IMR-90 (cell line): ENCODE results near the gene MYRFL. TPM values are rescaled to one million over a fixed set of nuclear protein-coding genes. Genes with fewer than 3 reads are reported as not detected.

Experiments
- ATAC-seq: fragments of 200-7000 bp; cut with Tn5 transposase; 2 replicates; pipeline ENCODE4 v1.9.1; 2020; ENCODE audit warnings: low read depth, mild to moderate bottlenecking, moderate library complexity
- BruUV-seq: library from RNA; stranded (reverse); fragments of 400-500 nt; replicated peaks from 2 replicates; lab custom pipeline; 2021; lab: Mats Ljungman, UMichigan
- CTCF ChIA-PET: fragments of 300-600 bp; formaldehyde crosslinking; extraction: SDS; loops from one replicate; lab custom pipeline; 2021; ENCODE audit warnings: antibody characterized with exemption; lab: Yijun Ruan, JAX
- POLR2A ChIA-PET: fragments of 300-600 bp; sonication (Branson Sonifier 250); formaldehyde crosslinking; loops from one replicate; lab custom pipeline; 2022; ENCODE audit warnings: antibody characterized with exemption; ENCODE audit not compliant: unreplicated experiment; lab: Charles Lee
- DNase-seq: peaks from one replicate; pipeline ENCODE4 v3.0.0; 2013
- H2AFZ ChIP-seq: replicated peaks from 2 replicates; pipeline ENCODE3; 2013; ENCODE audit warnings: low read length, mild to moderate bottlenecking; ENCODE audit not compliant: poor library complexity
- H2AK5ac ChIP-seq: 2 replicates; pipeline ENCODE4 v1.6.1; 2013; ENCODE audit warnings: low read depth, low read length, inconsistent platforms
- H2AK9ac ChIP-seq: replicated peaks from 2 replicates; pipeline ENCODE3; 2013; ENCODE audit warnings: mild to moderate bottlenecking, low read depth, low read length, moderate library complexity; ENCODE audit not compliant: poor library complexity
- H2BK120ac ChIP-seq: 2 replicates; pipeline ENCODE4 v1.6.1; 2013; ENCODE audit warnings: low read depth, low read length, inconsistent platforms
- H2BK15ac ChIP-seq: 3 replicates; pipeline ENCODE4 v1.6.1; 2013; ENCODE audit warnings: low read depth, low read length, inconsistent platforms
- H2BK20ac ChIP-seq: 2 replicates; pipeline ENCODE4 v1.6.1; 2013; ENCODE audit warnings: low read depth, mild to moderate bottlenecking, inconsistent platforms, low read length, moderate library complexity
- H2BK5ac ChIP-seq: 2 replicates; pipeline ENCODE4 v1.6.1; 2013; ENCODE audit warnings: mild to moderate bottlenecking, low read depth, low read length, inconsistent platforms; ENCODE audit not compliant: poor library complexity, severe bottlenecking
- H3K14ac ChIP-seq: replicated peaks from 2 replicates; pipeline ENCODE4 v1.6.1; 2013; ENCODE audit warnings: low read depth, low read length, inconsistent platforms
- H3K18ac ChIP-seq: 2 replicates; pipeline ENCODE4 v1.6.1; 2013; ENCODE audit warnings: low read depth, low read length, control low read depth
- H3K23ac ChIP-seq: 2 replicates; pipeline ENCODE4 v1.6.1; 2013; ENCODE audit warnings: low read depth, low read length, inconsistent platforms
- H3K27ac ChIP-seq: 2 replicates; pipeline ENCODE4 v1.5.1; 2013; ENCODE audit warnings: mild to moderate bottlenecking, control low read depth, low read length; ENCODE audit not compliant: insufficient read depth
- H3K27me3 ChIP-seq: 2 replicates; pipeline ENCODE4 v1.6.1; 2013; ENCODE audit warnings: low read length; ENCODE audit not compliant: control insufficient read depth, insufficient read depth
- H3K36me3 ChIP-seq: 2 replicates; pipeline ENCODE4 v1.6.1; 2013; ENCODE audit warnings: low read length, mixed read lengths; ENCODE audit not compliant: control insufficient read depth, insufficient read depth
- H3K4ac ChIP-seq: 2 replicates; pipeline ENCODE4 v1.6.1; 2013; ENCODE audit warnings: low read depth, low read length, inconsistent platforms
- H3K4me1 ChIP-seq: 2 replicates; pipeline ENCODE4 v1.6.1; 2013; ENCODE audit warnings: low read length, mixed read lengths; ENCODE audit not compliant: control insufficient read depth, insufficient read depth
- H3K4me2 ChIP-seq: 2 replicates; pipeline ENCODE4 v1.6.1; 2013; ENCODE audit warnings: low read depth, mild to moderate bottlenecking, control low read depth, low read length, moderate library complexity
- H3K4me3 ChIP-seq: 2 replicates; pipeline ENCODE4 v1.5.1; 2013; ENCODE audit warnings: low read depth, mild to moderate bottlenecking, control low read depth, low read length, moderate library complexity; ENCODE audit not compliant: insufficient read depth
- H3K56ac ChIP-seq: 2 replicates; pipeline ENCODE4 v1.6.1; 2013; ENCODE audit warnings: low read length, inconsistent platforms; ENCODE audit not compliant: insufficient read depth; ENCODE audit errors: extremely low read depth
- H3K79me1 ChIP-seq, 2 experiments: 2 replicates each; pipeline ENCODE4 v1.6.1; 2013; ENCODE audit warnings: low read length in 2 of 2, inconsistent platforms in 1 of 2, low read depth in 1 of 2
- H3K9ac ChIP-seq: 2 replicates; pipeline ENCODE4 v1.6.1; 2013; ENCODE audit warnings: low read depth, low read length, control low read depth
- H3K9me1 ChIP-seq: 2 replicates; pipeline ENCODE4 v1.6.1; 2013; ENCODE audit warnings: low read length, inconsistent platforms; ENCODE audit not compliant: insufficient read depth
- H3K9me3 ChIP-seq: 2 replicates; pipeline ENCODE4 v1.6.1; 2013; ENCODE audit warnings: low read length; ENCODE audit not compliant: control insufficient read depth, insufficient read depth
- H4K20me1 ChIP-seq: 2 replicates; pipeline ENCODE4 v1.6.1; 2013; ENCODE audit warnings: low read length, inconsistent platforms; ENCODE audit not compliant: insufficient read depth
- H4K5ac ChIP-seq: 2 replicates; pipeline ENCODE4 v1.6.1; 2013; ENCODE audit warnings: mild to moderate bottlenecking, low read depth, low read length, control low read depth
- H4K8ac ChIP-seq, 2 experiments: 2 replicates each; pipeline ENCODE4 v1.6.1; 2013; ENCODE audit warnings: low read depth in 2 of 2, low read length in 2 of 2, control low read depth in 1 of 2, inconsistent platforms in 1 of 2
- H4K91ac ChIP-seq: 2 replicates; pipeline ENCODE4 v1.6.1; 2013; ENCODE audit warnings: low read depth, low read length, inconsistent platforms; ENCODE audit not compliant: insufficient read depth
- BHLHE40 ChIP-seq: fragments of 150-350 bp; IDR thresholded peaks from 2 replicates; pipeline ENCODE4 v1.6.1; 2016; ENCODE audit warnings: mild to moderate bottlenecking, low read depth, low read length
- CEBPB ChIP-seq: IDR thresholded peaks from 2 replicates; pipeline ENCODE4 v1.6.1; 2012; ENCODE audit warnings: low read depth, low read length, improper control_type of control experiment
- CHD1 ChIP-seq: IDR thresholded peaks from 2 replicates; pipeline ENCODE4 v1.6.1; 2012; ENCODE audit warnings: low read depth, low read length, improper control_type of control experiment
- CTCF ChIP-seq: conservative IDR thresholded peaks from 2 replicates; pipeline ENCODE4 v1.5.1; 2012; ENCODE audit warnings: mild to moderate bottlenecking, low read depth, low read length, improper control_type of control experiment
- FOS ChIP-seq: fragments of 150-350 bp; IDR thresholded peaks from 2 replicates; pipeline ENCODE4 v1.6.1; 2016; ENCODE audit warnings: low read depth, low read length
- MAFK ChIP-seq: IDR thresholded peaks from 2 replicates; pipeline ENCODE4 v1.6.1; 2012; ENCODE audit warnings: low read depth, low read length, improper control_type of control experiment
- MAZ ChIP-seq: IDR thresholded peaks from 2 replicates; pipeline ENCODE4 v1.6.1; 2012; ENCODE audit warnings: low read depth, mild to moderate bottlenecking, low read length, improper control_type of control experiment, moderate library complexity, borderline replicate concordance
- MXI1 ChIP-seq: IDR thresholded peaks from 2 replicates; pipeline ENCODE4 v1.6.1; 2012; ENCODE audit warnings: low read depth, mild to moderate bottlenecking, low read length, moderate library complexity, borderline replicate concordance
- NFE2L2 ChIP-seq: fragments of 150-350 bp; IDR thresholded peaks from 2 replicates; pipeline ENCODE4 v1.6.1; 2016; ENCODE audit warnings: low read depth, mild to moderate bottlenecking, low read length
- POLR2A ChIP-seq: IDR thresholded peaks from 2 replicates; pipeline ENCODE4 v1.6.1; 2012; ENCODE audit warnings: mild to moderate bottlenecking, low read depth, low read length
- RAD21 ChIP-seq: IDR thresholded peaks from 2 replicates; pipeline ENCODE4 v1.6.1; 2012; ENCODE audit warnings: low read length, improper control_type of control experiment
- RCOR1 ChIP-seq: IDR thresholded peaks from 2 replicates; pipeline ENCODE4 v1.6.1; 2012; ENCODE audit warnings: mild to moderate bottlenecking, low read length, improper control_type of control experiment; ENCODE audit not compliant: insufficient replicate concordance
- RFX5 ChIP-seq: IDR thresholded peaks from 2 replicates; pipeline ENCODE4 v1.8.0; 2012; ENCODE audit warnings: low read depth, mild to moderate bottlenecking, low read length, moderate library complexity
- SMC3 ChIP-seq: fragments of 150-350 bp; IDR thresholded peaks from 2 replicates; pipeline ENCODE4 v1.6.1; 2016; ENCODE audit warnings: low read depth, mild to moderate bottlenecking, antibody characterized with exemption, low read length, moderate library complexity
- USF2 ChIP-seq: fragments of 150-350 bp; IDR thresholded peaks from 2 replicates; pipeline ENCODE4 v1.6.1; 2017; ENCODE audit warnings: mild to moderate bottlenecking, antibody characterized with exemption, low read length, low read depth
- dilution Hi-C: fragments of 300-500 bp; cut with HindIII; formaldehyde crosslinking; loops from one replicate; pipeline ENCODE4 v1.14.3; 2018; ENCODE audit warnings: low sequenced_read_pairs; ENCODE audit not compliant: unreplicated experiment
- in situ Hi-C: fragments of 300-500 bp; cut with MboI; formaldehyde crosslinking; loops from 3 replicates; pipeline ENCODE4 v1.14.3; 2019; ENCODE audit warnings: low sequenced_read_pairs, inconsistent platforms, mixed read lengths
- intact Hi-C: fragments of 100-400 bp; cut with micrococcal nuclease; formaldehyde crosslinking; loops from 2 replicates; pipeline ENCODE4 v1.10.0; 2022
- polyA plus RNA-seq, 3 experiments: library from polyadenylated mRNA; depleted of rRNA; stranded (reverse); fragments of >200 nt; gene quantifications; 2 replicates each; pipeline ENCODE4 v1.2.3, GENCODE V29; 2012; ENCODE audit warnings: low replicate concordance in 1 of 3
- total RNA-seq: library from RNA; depleted of rRNA; stranded (reverse); fragments of >200 nt; gene quantifications from 2 replicates; pipeline ENCODE4 v1.2.3, GENCODE V29; 2012
- TF ChIP-seq, protein P1 (sequence below): fragments of 150-350 bp; IDR thresholded peaks from 2 replicates; pipeline ENCODE4 v1.6.1; 2016; ENCODE audit warnings: low read depth, mild to moderate bottlenecking, low read length, moderate library complexity, borderline replicate concordance

MYRFL gene
- total and polyA plus RNA-seq, 2 of the 4 experiments (the other 2 are of a cell fraction), result not detected

DNA sequence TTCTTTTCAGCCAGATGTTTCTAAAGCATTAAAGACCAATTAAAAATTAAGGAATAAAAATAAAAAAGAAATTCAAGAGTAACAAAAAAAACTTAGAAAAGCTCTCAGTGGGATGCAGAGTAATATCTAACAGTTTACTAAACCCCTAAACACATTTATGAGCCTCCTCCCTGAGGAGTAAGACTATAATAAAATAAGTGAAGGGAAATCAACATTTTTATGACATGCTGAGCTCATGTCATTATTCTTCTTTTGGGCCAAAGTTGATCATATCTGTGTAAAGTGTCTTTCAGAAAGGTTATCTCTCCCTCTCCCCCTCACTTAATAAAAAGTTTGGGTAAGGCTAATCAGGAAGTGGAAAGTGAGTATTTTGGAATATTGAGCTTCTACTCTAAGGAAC, 122.1 kb downstream of the MYRFL start:
- ChIA-PET CTCF (no interaction called here), POLR2A (no interaction called here)
- Histone ChIP-seq H3K4me2 (no peak overlapping the region), H3K4me1 (no peaks in the 10 kb centered on the region), H3K56ac (no peak overlapping the region), H3K4ac (no peak overlapping the region), H3K23ac (no peak overlapping the region), H3K9ac (no peak overlapping the region), H4K8ac (no peak overlapping the region), H2AK5ac (no peak overlapping the region), H2BK5ac (no peak overlapping the region), H2AFZ (no peak overlapping the region), H3K36me3 (no peaks in the 10 kb centered on the region), H3K9me1 (no peaks in the 10 kb centered on the region), H3K27me3 (no peaks in the 10 kb centered on the region), H3K9me3 (no peaks in the 10 kb centered on the region), H4K20me1 (no peaks in the 10 kb centered on the region), H3K27ac (no peak overlapping the region), H4K5ac (no peak overlapping the region), H3K18ac (no peak overlapping the region), H3K4me3 (no peak overlapping the region), H3K14ac (no peak overlapping the region), H4K91ac (no peak overlapping the region), H2BK20ac (no peak overlapping the region), H3K79me1 (no peaks in the 10 kb centered on the region), H2AK9ac (no peak overlapping the region), H2BK15ac (no peak overlapping the region), H2BK120ac (no peak overlapping the region)
- TF ChIP-seq NFE2L2 (no peak), MAFK (no peak), POLR2A (no peak), CEBPB (no peak), MAZ (no peak), USF2 (no peak), BHLHE40 (no peak), RAD21 (no peak), RCOR1 (no peak), SMC3 (no peak), CTCF (no peak), CHD1 (no peak), RFX5 (no peak), MXI1 (no peak), FOS (no peak)
- TF ChIP-seq, protein P1, sequence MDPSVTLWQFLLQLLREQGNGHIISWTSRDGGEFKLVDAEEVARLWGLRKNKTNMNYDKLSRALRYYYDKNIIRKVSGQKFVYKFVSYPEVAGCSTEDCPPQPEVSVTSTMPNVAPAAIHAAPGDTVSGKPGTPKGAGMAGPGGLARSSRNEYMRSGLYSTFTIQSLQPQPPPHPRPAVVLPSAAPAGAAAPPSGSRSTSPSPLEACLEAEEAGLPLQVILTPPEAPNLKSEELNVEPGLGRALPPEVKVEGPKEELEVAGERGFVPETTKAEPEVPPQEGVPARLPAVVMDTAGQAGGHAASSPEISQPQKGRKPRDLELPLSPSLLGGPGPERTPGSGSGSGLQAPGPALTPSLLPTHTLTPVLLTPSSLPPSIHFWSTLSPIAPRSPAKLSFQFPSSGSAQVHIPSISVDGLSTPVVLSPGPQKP, result no peak
- intact Hi-C loops, result no loop called here
- DNase-seq, result no peak
- no TSS peak for BruUV-seq
- in situ Hi-C loops, result no loop called here
- ATAC-seq, result no peak
- dilution Hi-C loops, result no loop called here
